H1 (cell line): ENCODE measurements around the gene VPS52. TPM values are rescaled to one million over a fixed set of nuclear protein-coding genes. Genes with fewer than 3 reads are reported as not detected.

ENCODE experiments used
- ASH2L ChIP-seq: fragments of 200-600, 300-600 bp; sonication (generic); IDR thresholded peaks from one replicate; pipeline ENCODE4 v1.7.1; 2017; ENCODE audit warnings: low read length
- EGR1 ChIP-seq: IDR thresholded peaks from 2 replicates; pipeline ENCODE4 v1.6.1; 2011; ENCODE audit warnings: low read depth, low read length, borderline replicate concordance
- SP1 ChIP-seq: IDR thresholded peaks from 2 replicates; pipeline ENCODE4 v1.6.1; 2011; ENCODE audit warnings: low read depth, low read length
- polyA plus RNA-seq, 7 experiments: library from polyadenylated mRNA; depleted of rRNA in 3 of 7; stranded (reverse) in 5 of 7; unstranded in 2 of 7; fragments of >200 nt in 5 of 7; fragments of 200-250 nt in 2 of 7; gene quantifications; 1 replicate in 5 of 7; 2 replicates in 1 of 7; 4 replicates in 1 of 7; pipeline versions ENCODE4 v1.2.1 to v1.2.3, GENCODE V29; 2011 to 2013; ENCODE audit warnings: missing spikeins in 2 of 7, mixed read lengths in 2 of 7
- total RNA-seq: library from RNA; stranded (reverse); fragmentation: NEBNext Ultra II Directional; extraction: Animal tissue kit (Norgen Biotek cat#: 25700); gene quantifications from 2 replicates; pipeline ENCODE4 v1.2.1, GENCODE V29; 2021

VPS52 gene
- total and polyA plus RNA-seq, 2 of the 8 experiments (the other 6 are each of a cell fraction or from before 2014, with no cell fraction given), result 36.5 to 86.3 TPM

GRCh38 chr6:33317669-33318425 lies 46.2 kb upstream of the VPS52 start, which contains the start of gene ZBTB22 (continued):
- peak; percentile 50 for TF ChIP-seq ASH2L
- TF ChIP-seq EGR1, result peak; percentile 18; the same call in 1 of the 2 replicates
- TF ChIP-seq SP1, result peak; percentile 37; the same call in 1 of the 2 replicates
